ENCODE results near the gene ISG20.

ISG20 gene

DNA sequence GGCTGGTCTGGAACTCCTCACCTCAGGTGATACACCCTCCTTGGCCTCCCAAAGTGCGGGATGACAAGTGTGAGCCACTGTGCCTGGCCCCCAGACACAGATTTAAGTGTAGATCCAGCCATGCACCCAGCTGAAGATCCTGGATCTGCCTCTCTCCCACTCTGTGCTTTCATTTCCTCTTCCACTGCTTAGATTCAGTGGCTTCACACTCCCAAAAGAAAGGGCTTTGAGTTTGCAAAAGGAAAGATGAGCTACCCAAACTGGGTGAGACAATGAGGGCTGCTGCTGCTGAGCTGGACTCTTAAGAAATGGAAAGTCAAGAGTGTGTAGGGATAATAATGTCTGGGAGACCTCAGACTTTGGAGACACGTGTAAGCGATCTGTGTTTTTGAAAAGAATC, 45.5 kb downstream of the ISG20 start:
- no peak for DNase-seq (ENCODE audit: low read depth in 2 of 2)

DNA sequence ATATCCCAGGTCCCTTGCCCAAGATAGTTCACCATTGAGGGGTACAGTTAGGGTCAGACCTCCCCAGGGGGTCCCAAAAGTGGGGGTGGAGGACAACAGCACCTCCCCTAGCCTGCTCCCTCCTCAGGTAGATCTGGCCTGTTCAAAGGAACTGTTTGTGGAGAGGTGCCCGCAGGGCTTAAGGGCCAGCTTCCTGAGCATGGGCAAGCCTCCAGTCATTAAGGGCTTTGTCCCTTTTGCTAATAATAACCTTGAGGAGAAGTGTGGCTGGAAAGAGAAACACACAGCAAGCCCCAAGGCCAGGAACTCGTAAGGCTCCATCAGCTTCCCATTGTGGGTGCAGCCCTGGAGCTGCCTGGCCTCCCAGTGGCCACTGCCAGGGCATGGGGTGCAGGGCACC, 47.4 kb downstream of the ISG20 start:
- DNase-seq (ENCODE audit: low read depth in 2 of 2), result no peak

DNA sequence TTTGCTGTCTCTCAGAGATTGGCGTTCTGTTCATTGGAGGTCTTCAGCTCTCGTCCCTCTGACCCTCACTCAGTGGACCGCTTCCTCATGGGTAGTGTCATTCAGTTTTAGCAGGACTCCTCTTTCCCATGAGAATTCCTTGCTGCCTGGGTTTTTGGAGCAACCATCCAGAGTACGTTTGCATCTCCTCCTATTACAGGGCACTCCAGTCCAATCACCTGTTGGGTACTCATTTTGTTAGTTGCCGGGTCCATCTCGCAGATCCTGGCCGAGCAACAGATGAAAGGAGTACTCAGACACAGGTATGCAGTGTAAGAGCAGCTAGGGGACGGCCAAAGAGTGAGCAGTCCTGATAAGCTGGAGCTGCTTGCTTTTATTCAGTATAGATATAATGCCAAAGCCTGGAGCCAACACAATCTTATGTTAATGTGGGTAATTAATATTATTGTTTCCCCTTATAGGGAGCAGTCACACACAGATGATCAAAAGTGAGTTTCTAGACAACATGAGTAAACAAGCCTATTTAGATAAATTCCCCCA, 49.6 kb downstream of the ISG20 start:
- DNase-seq (ENCODE audit: low read depth in 2 of 2), result no peak

DNA sequence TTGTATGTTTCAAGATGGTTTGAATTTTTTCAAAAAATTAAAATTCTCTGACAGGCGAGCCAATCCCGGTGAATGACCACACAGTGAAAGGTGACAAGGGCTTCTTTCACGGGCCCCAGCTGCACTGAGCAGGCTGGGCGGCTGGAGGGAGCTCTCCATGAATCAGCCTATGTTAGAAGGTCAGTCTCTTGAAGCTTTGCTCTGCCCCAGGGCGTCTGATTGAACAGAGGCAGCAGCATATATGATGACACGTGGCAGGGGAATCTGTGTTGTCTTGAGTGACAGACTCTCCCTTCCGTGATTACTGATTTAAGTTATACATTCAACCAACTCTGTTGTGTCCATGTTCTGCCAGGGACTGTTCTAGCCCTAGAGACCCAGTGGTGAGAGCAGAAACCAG, 51.5 kb downstream of the ISG20 start:
- DNase-seq (ENCODE audit: low read depth in 2 of 2), result no peak

DNA sequence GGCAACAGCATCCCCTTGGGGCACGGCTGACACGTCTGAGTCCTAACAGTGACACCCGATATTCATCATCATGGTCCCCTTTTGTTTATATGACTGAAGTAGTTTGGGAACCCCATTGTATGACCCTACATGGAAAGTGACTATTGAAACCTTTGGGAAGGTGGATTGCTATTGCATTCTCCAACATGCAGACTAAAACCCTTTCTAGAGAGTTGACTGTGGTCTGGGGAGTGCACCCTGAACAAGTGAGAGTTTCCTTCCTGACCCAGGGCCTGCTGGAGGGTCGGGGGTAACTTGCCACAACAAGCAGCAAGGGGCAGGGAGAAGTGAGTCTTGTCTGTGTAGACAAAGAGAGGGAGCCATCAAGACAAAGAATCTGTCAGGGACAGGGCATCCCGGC, 54.4 kb downstream of the ISG20 start:
- DNase-seq (ENCODE audit: low read depth in 2 of 2), result no peak

DNA sequence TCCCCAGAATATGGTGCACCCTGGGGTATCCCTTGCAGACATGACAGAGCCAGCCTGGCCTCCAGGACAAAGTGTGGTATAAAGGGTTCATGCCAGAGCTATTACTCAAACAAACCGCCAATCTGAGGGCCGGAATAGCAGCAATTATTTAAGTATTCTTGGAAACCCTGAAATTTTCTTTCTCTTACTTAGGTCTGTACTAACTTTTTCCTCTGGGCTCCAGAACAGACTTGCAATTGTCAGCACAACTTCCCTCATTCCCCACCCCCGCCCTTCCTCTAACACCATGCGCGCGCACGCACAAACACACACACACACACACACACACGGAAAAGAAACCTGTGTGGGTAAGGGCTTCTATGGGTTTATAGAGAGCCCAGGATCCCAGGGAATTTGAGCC, 56.3 kb downstream of the ISG20 start:
- DNase-seq (ENCODE audit: low read depth in 2 of 2), result no peak

DNA sequence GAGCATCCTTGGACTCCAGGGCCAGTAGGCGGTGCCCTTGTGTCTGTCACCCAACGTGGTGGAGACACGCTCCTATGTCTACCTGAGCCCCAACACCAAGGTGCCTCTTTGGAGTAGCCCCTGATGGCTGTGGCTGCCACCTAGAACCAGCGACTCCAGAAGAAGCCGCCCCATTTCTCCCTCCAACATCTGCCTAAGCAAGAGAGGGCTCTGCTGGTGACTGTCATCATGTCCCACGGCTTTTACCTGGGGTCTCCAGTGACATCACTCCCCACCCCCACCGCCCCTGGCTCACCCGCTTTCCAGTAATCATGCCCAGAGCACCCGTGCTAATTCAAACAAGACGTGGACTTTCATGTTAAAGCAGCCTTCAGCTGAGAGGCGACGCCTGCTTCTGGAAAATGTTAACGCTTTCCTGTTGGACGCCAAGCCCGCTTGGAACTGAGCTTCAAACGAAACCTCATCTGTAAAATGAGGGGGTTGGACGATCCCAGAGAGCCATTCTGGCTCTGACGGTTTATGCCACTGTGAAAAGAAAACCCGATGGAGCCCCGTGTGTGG, 57.0 kb downstream of the ISG20 start:
- no peak for DNase-seq (ENCODE audit: low read depth in 2 of 2)

DNA sequence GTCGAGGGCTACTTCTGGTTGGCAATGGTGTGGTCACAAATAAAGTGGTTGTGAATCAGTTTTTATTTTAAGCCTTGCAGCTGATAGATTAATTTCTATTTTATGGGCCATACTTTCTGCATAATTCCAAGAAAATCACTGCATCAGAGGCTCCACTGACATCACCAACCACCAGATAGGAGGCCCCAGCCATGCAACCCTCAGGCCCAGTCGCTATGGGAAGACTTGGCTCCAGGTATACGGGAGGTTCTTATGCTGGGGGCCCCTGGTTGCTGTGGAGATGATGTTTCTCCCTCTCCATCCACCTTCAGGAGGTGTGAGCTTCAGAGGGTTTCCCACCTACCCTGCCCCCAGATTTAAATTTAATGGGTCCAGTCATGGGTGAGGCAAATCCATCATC, 57.4 kb downstream of the ISG20 start:
- DNase-seq (ENCODE audit: low read depth in 2 of 2), result no peak

DNA sequence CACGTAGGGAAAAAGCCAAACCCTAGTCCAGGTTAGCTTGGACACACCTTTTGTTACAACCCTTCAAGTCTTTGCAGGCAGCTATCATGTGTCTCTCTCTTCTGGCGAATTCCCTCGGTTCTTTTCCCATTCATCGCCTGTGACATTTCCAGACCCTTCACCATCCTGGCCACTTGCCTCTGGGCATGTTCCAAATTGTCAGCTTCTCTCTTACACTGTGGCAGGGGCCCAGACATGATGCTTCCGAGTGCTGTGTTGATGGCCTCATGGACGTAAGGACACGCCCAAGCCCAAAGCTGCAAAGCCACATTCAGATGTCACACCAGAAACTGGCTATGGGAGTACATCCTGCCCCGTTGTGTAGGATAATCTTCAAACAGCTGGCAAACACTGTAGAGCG, 58.5 kb downstream of the ISG20 start:
- no peak for DNase-seq (ENCODE audit: low read depth in 2 of 2)

DNA sequence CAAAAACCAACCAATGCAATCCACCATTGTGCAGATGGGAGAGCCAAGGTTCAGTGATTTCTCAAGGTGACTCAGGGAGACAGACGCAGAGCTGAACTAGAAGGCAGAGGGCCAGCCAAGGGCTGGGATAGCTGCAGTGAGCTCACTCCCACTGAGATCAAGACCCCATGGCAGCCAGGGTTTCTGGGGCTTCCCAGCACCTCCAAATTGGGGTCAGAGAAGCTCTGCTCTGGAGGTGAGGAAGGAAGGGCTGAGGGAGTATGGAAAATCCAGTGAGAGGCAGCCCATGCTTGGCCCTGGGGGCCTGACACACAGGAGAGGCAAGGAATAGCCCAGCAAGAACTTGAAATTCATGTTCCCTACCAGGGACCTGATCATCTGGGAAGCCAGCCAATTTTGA, 61.0 kb downstream of the ISG20 start:
- no peak for DNase-seq (ENCODE audit: low read depth in 2 of 2)

DNA sequence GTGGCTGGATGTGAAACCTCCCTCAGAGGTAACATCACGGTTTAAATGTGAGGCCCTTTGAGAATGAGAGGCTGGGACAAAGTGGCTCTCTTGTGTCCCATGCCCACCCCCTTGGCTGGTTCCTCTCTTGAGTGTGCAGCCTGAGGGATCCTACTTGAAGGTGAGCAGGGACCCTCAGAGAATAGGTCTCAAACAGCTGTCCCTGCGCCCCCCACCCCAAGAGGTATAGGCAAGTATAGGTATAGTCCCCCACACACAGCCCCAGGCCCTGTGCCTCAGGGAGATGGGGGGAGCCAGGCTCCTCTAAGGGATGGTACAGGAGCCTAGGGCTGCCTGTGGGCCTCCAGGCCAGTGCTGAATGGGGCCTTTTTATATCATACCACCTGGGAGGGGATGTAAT, 61.9 kb downstream of the ISG20 start:
- no peak for DNase-seq (ENCODE audit: low read depth in 2 of 2)

DNA sequence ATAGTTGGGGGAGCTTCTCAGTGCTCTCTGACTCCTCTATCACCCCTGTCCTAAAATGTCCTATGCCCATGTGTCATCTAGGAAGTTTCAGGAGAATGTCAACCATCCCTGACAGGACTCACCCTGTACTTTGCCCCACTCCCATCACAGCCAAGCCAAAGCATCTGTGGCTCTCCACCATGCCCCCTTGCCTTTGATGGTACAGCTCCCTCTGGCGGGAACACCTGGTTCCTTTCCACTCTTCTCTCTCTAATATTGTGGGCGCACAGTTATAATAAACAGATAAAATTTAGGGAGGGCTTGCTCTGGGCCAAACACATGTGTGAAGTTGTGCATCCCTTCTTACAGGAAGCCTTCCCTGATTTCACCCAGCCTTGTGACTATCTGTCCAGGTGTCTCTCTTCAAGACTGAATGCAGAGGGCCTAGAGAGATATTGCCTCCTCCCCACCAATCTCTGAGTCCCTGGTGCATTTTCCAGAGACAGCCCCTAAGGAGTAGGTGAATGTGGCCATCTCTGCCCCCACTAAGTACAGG, 62.8 kb downstream of the ISG20 start:
- DNase-seq (ENCODE audit: low read depth in 2 of 2), result no peak

DNA sequence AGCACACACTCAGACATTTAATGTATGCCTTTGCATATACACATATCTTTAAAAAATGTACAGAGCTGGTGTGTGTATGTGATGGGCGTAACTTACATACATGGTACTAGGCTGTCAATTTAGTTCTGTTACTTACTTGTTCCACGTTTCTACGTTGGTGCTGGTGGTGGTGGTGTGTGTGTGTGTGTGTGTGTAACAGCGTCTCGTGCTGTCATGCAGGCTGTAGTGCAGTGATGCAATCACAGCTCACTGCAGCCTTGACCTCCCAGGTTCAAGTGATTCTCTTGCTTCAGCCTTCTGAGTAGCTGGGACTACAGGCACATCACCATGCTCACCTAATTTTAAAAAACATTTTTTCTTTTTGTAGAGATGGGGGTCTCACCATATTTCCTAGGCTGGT, 64.2 kb downstream of the ISG20 start:
- DNase-seq (ENCODE audit: low read depth in 2 of 2), result no peak

DNA sequence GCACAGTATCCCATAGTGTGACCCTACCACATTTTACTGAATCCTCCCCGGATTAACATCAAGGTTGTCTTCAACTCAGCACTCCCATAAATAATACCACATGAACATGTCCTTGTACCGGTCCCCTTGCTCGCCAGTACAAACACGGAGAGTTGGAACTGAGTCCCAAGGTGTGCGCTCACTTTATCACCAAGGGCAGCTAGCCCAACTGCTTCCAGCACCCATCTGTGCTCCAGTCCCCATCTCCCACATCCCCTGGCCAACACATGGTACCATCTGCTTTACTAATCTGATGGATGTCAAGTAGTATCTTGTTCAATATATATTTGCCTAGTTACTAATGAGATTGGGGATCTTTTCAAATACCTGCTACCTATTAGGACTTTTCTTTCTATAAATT, 64.7 kb downstream of the ISG20 start:
- no peak for DNase-seq (ENCODE audit: low read depth in 2 of 2)

DNA sequence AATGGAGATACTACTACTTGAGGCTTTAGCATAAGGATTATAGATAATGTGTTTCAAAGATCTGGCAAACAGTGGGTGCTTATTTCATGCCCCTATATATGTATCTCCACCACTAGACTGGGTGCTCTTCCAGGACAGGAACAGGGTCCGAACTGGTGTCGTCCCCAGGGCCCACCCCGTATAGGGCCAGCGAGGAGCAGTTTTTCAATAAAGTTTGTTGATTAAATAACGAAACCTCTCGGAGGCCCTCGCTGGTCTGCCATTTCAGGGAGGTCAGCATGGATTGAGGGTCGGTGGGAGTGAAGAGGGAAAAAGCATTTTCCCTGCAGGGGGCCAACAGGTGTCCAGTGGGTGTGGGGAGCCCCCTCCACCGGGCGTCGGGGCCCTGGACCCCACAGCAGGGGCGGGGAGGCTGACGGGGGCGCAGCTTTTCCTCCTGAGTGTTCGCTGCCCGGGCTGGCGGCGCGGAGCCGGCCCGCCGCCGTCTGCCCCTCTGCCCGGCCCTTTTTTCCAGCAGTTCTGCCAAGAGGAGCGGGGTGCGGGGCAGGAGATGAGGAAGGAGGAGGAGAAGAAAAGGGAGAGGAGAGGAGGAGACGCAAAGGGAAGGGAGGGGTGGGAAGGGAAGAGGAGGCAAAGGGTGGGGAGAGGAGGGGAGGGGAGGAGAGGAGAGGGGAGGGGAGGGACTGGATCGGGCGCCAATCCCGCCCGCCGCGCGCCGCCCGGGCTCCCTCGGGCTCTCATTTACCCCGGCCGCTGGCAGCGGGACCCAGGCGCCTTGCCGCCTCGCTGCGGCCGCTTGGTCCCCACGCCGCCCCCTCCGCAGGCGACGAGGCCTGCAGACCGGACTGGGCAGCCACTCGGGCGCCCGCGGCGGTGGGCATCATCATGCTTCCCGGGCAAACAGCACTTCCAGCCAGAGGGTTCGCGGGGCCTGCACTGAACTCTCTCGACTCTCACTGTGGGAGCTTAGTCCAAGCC, 66.3 kb downstream of the ISG20 start:
- no peak for DNase-seq (ENCODE audit: low read depth in 2 of 2)

DNA sequence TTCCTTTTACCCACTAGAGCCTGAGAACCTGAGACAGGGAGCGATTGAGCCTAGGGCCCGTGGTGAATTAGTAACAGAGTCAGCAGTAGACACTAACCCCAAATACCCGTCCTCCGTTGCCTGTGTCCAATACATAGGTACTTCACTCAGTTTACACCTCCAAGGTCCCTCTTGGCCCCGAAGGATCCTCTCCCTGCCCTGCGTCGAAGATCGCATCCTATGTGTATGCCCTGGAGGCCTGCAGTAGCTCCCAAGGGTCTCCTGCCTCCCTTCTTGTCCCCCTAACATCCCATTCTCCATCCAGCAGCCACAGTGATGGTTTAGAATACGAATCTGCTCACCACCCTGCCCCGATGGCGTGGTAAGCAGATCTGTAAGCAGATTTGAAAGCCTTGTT, 67.0 kb downstream of the ISG20 start:
- no peak for DNase-seq (ENCODE audit: low read depth in 2 of 2)
